HEK293 (cell line): ENCODE results near the gene EYA2.

ENCODE experiments used
- CTCF ChIA-PET: fragments of 350-600 bp; formaldehyde crosslinking; extraction: SDS; loops from one replicate; lab custom pipeline; 2021; ENCODE audit warnings: antibody characterized with exemption; lab: Yijun Ruan, JAX
- POLR2A ChIA-PET: fragments of 300-600 bp; formaldehyde crosslinking; extraction: SDS; loops from one replicate; lab custom pipeline; 2020; ENCODE audit warnings: antibody characterized with exemption, inconsistent platforms; lab: Yijun Ruan, JAX
- H3K27ac ChIP-seq: fragments of 200-500 bp; sonication (Bioruptor generic); 2 replicates; pipeline ENCODE4 v1.5.1; 2014; ENCODE audit warnings: low read depth, low read length, control low read depth, inconsistent platforms; ENCODE audit errors: extremely low read depth
- H3K36me3 ChIP-seq, 2 experiments: fragments of 200-500 bp in 1 of 2; sonication (Bioruptor generic) in 1 of 2; 1 replicate in 1 of 2; 2 replicates in 1 of 2; pipeline ENCODE4 v1.5.1; 2014 to 2017; ENCODE audit warnings: inconsistent platforms in 2 of 2, low read length in 2 of 2; ENCODE audit not compliant: control insufficient read depth in 2 of 2, insufficient read depth in 1 of 2
- H3K4me1 ChIP-seq: fragments of 200-500 bp; sonication (Bioruptor generic); 2 replicates; pipeline ENCODE4 v1.5.1; 2014; ENCODE audit warnings: mild to moderate bottlenecking, low read length, inconsistent platforms; ENCODE audit not compliant: control insufficient read depth, insufficient read depth
- H3K4me3 ChIP-seq: 2 replicates; pipeline ENCODE4 v1.5.1; 2011; ENCODE audit warnings: low read depth, mild to moderate bottlenecking, control low read depth, low read length, moderate library complexity
- H3K9me3 ChIP-seq: fragments of 200-500 bp; sonication (Bioruptor generic); 2 replicates; pipeline ENCODE4 v1.5.1; 2014; ENCODE audit warnings: low read depth, low read length, inconsistent platforms; ENCODE audit not compliant: control insufficient read depth, insufficient read depth
- GLIS1 ChIP-seq: fragments of 450-650 bp; formaldehyde crosslinking; IDR thresholded peaks from 2 replicates; pipeline ENCODE4 v1.5.1; 2016; ENCODE audit warnings: missing biosample characterization, missing genetic modification characterization
- KLF10 ChIP-seq: fragments of 450-650 bp; IDR thresholded peaks from 2 replicates; pipeline ENCODE4 v1.5.1; 2018; ENCODE audit warnings: missing biosample characterization, mild to moderate bottlenecking, missing genetic modification characterization
- ZNF146 ChIP-seq: fragments of 450-650 bp; formaldehyde crosslinking; IDR thresholded peaks from 2 replicates; pipeline ENCODE4 v1.5.1; 2016; ENCODE audit warnings: missing biosample characterization, missing genetic modification characterization
- ZNF404 ChIP-seq: fragments of 450-650 bp; formaldehyde crosslinking; IDR thresholded peaks from 2 replicates; pipeline ENCODE4 v1.5.1; 2017; ENCODE audit warnings: missing biosample characterization, missing genetic modification characterization
- ZSCAN30 ChIP-seq: fragments of 450-650 bp; IDR thresholded peaks from 2 replicates; pipeline ENCODE4 v1.5.1; 2018; ENCODE audit warnings: missing biosample characterization, mild to moderate bottlenecking, missing genetic modification characterization, moderate library complexity
- TF ChIP-seq, protein P1 (sequence below): fragments of 450-650 bp; formaldehyde crosslinking; IDR thresholded peaks from 2 replicates; pipeline ENCODE4 v1.5.1; 2017; ENCODE audit warnings: missing biosample characterization, missing genetic modification characterization
- TF ChIP-seq, protein P2 (sequence below): fragments of 450-650 bp; formaldehyde crosslinking; IDR thresholded peaks from 2 replicates; pipeline ENCODE4 v1.5.1; 2016; ENCODE audit warnings: missing biosample characterization, missing genetic modification characterization, borderline replicate concordance
- TF ChIP-seq, protein P3 (sequence below): fragments of 450-650 bp; formaldehyde crosslinking; IDR thresholded peaks from 2 replicates; pipeline ENCODE4 v1.5.1; 2016; ENCODE audit warnings: missing biosample characterization, missing genetic modification characterization, low read depth

Gene EYA2

DNA sequence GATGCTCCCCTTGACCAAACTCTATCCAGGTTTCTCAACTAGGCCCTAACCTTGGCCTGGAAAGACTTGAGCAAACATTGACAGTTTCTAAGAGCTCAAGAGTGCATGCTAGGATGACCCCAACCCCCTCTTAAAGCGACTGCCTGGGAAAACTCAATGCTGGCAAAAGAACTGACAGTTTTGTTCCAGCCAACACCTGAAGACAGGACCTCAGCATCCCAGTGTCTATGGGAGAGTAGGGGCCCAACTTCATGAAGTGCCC is 341.9 kb downstream of the EYA2 start:
- CTCF ChIA-PET = interaction anchor here (1.0 kb wide), 1 partner anchor 9 kb away, joined by 4 read pairs; no protein-coding TSS in a partner anchor
- TF ChIP-seq KLF10 (tag by site-specific recombination) (no peak), GLIS1 (no peak), ZNF146 (tag by site-specific recombination) (no peak), ZSCAN30 (tag by site-specific recombination) (no peak)
- TF ChIP-seq, protein P1, sequence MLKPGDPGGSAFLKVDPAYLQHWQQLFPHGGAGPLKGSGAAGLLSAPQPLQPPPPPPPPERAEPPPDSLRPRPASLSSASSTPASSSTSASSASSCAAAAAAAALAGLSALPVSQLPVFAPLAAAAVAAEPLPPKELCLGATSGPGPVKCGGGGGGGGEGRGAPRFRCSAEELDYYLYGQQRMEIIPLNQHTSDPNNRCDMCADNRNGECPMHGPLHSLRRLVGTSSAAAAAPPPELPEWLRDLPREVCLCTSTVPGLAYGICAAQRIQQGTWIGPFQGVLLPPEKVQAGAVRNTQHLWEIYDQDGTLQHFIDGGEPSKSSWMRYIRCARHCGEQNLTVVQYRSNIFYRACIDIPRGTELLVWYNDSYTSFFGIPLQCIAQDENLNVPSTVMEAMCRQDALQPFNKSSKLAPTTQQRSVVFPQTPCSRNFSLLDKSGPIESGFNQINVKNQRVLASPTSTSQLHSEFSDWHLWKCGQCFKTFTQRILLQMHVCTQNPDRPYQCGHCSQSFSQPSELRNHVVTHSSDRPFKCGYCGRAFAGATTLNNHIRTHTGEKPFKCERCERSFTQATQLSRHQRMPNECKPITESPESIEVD (tag by site-specific recombination) = no peak
- TF ChIP-seq, protein P2, sequence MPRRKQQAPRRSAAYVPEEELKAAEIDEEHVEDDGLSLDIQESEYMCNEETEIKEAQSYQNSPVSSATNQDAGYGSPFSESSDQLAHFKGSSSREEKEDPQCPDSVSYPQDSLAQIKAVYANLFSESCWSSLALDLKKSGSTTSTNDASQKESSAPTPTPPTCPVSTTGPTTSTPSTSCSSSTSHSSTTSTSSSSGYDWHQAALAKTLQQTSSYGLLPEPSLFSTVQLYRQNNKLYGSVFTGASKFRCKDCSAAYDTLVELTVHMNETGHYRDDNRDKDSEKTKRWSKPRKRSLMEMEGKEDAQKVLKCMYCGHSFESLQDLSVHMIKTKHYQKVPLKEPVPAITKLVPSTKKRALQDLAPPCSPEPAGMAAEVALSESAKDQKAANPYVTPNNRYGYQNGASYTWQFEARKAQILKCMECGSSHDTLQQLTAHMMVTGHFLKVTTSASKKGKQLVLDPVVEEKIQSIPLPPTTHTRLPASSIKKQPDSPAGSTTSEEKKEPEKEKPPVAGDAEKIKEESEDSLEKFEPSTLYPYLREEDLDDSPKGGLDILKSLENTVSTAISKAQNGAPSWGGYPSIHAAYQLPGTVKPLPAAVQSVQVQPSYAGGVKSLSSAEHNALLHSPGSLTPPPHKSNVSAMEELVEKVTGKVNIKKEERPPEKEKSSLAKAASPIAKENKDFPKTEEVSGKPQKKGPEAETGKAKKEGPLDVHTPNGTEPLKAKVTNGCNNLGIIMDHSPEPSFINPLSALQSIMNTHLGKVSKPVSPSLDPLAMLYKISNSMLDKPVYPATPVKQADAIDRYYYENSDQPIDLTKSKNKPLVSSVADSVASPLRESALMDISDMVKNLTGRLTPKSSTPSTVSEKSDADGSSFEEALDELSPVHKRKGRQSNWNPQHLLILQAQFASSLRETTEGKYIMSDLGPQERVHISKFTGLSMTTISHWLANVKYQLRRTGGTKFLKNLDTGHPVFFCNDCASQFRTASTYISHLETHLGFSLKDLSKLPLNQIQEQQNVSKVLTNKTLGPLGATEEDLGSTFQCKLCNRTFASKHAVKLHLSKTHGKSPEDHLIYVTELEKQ (tag by site-specific recombination) = no peak
- H3K27ac ChIP-seq = no peak overlapping the region
- POLR2A ChIA-PET = interaction anchor here (0.5 to 0.7 kb wide), 2 partner anchors 140 to 872 kb away, joined by 4 to 5 read pairs; no protein-coding TSS in a partner anchor
- peaks cover 5 to 66% of the 10 kb centered on the region in 2 experiments for H3K36me3 ChIP-seq
- H3K4me1 ChIP-seq = no peaks in the 10 kb centered on the region
- H3K4me3 ChIP-seq = no peak overlapping the region
- H3K9me3 ChIP-seq = no peaks in the 10 kb centered on the region

DNA sequence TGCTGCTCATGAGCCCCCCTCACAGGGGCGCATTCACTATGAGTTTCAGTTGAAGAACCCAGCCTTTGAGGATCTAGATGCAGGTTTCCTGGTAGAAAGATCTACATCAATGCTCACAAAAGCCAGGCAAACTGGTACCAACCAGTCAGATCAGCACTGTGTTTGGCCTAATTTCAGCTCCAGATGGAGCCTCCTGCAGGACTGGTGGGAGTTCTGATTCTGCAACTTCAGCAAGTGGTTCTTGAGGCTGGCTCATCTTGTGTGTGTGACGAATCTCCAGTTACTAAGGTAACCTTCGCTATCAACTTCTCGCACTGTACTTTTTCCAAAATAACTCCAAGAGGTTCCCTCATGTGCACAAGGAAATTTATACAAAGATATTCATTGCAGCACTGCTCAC is 343.1 kb downstream of the EYA2 start:
- H3K9me3 ChIP-seq = no peaks in the 10 kb centered on the region
- H3K36me3 ChIP-seq = peaks cover 5 to 69% of the 10 kb centered on the region in 2 experiments
- peaks cover 1% of the 10 kb centered on the region; the same call in 1 of the 2 replicates for H3K4me1 ChIP-seq
- TF ChIP-seq ZNF404 (tag by site-specific recombination) = no peak
- TF ChIP-seq, protein P3, sequence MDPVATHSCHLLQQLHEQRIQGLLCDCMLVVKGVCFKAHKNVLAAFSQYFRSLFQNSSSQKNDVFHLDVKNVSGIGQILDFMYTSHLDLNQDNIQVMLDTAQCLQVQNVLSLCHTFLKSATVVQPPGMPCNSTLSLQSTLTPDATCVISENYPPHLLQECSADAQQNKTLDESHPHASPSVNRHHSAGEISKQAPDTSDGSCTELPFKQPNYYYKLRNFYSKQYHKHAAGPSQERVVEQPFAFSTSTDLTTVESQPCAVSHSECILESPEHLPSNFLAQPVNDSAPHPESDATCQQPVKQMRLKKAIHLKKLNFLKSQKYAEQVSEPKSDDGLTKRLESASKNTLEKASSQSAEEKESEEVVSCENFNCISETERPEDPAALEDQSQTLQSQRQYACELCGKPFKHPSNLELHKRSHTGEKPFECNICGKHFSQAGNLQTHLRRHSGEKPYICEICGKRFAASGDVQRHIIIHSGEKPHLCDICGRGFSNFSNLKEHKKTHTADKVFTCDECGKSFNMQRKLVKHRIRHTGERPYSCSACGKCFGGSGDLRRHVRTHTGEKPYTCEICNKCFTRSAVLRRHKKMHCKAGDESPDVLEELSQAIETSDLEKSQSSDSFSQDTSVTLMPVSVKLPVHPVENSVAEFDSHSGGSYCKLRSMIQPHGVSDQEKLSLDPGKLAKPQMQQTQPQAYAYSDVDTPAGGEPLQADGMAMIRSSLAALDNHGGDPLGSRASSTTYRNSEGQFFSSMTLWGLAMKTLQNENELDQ (tag by site-specific recombination) = no peak
- ChIA-PET CTCF (no interaction called here), POLR2A (no interaction called here)
- no peak overlapping the region for H3K27ac ChIP-seq
- no peak overlapping the region for H3K4me3 ChIP-seq
